ENCODE data around the gene FGFR2.

Gene FGFR2

DNA sequence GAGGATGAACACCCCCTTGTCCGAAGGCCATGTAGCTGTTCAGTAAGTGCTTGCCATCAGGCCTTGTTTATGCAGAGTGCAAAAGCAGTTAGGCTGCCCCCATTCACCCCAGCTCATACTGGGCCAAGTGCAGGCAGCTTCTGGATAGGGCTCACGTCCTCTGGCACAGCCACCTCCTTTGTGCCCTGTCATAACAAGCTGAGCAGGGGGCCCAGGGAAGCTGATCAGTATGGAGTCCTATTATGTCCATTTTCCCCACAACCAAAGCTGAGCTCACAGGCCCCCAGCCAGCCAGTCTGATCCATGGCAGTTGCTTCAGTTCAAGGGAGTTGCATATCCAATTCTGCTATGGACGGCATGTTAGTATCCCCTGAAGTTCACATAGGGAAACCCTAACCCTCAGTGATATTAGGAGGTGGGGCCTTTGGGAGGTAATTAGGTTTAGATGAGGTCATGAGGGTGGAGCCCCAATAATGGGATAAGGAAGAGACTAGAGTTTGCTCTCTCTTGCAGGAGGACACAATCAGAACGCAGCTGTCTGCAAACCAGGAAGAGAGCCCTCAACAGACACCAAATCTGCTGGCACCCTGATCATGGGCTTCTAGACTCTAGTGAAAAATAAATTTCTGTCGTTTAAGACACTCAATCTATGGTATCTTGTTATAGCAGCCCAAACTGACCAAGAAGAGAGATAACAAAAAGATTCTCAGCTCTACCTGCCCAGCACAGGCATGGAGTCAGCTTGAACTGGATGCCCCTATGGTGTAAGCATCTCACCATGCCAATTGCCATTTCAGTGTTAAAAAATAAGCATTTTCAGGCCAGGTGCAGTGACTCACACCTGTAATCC is 155.9 kb downstream of the FGFR2 start:
- no peak for DNase-seq

DNA sequence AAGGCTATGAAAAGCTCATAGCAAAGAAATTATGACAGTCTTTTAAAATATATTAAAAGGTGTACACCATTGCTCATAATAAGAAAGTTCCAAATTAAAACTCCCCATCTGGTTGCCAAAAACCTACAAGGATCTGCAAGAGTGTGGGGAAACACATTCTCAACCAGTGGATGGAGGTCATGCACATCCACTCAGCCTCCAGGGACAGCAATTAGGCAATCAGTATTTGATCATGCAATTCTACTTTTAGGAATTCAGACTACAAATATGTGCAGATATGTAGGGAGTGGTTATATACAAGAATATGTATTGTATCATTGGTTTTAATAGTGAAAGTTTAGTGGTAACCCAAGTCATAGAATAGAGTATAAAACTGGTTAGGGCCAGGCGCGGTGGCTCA is 157.8 kb downstream of the FGFR2 start:
- DNase-seq, result no peak

DNA sequence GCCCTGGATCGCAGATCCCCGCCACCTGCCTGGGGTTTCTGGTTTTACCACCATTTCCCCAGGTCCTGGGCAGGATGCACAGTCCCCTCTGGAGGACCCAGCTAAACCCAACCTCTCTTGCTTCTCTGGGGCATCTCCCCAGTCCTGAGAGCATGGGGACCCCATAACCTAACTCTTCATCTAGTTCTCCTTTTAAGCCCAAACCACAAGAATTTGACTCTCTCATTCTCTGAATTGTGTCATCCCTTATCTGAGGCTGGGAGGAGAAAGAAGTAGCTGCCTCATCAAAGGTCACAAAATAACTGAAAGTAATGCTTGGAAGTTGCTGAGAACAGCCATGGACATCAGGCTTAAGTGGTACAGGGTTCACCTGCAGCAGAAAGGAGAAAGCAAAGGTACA is 159.9 kb downstream of the FGFR2 start:
- DNase-seq, result no peak

DNA sequence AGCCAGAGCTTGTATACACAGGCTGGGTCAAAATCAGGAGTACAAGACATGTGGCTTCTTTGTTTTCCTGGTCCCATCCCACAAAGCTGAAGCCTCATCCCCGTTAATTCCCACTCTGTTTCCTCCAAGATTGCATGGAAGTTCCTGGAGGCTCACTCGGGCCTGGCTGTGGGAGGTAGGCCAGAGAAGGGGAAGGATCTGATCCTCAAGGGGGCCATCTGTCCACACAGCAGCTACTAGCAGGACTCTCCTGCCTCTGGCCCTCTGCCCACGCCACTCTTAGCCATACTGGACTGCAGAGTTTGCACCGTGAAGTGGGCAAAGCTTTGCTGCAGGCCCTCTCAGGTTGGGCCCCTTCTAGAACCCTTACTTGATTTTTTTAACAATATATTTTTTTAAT is 160.6 kb downstream of the FGFR2 start:
- DNase-seq, result no peak

DNA sequence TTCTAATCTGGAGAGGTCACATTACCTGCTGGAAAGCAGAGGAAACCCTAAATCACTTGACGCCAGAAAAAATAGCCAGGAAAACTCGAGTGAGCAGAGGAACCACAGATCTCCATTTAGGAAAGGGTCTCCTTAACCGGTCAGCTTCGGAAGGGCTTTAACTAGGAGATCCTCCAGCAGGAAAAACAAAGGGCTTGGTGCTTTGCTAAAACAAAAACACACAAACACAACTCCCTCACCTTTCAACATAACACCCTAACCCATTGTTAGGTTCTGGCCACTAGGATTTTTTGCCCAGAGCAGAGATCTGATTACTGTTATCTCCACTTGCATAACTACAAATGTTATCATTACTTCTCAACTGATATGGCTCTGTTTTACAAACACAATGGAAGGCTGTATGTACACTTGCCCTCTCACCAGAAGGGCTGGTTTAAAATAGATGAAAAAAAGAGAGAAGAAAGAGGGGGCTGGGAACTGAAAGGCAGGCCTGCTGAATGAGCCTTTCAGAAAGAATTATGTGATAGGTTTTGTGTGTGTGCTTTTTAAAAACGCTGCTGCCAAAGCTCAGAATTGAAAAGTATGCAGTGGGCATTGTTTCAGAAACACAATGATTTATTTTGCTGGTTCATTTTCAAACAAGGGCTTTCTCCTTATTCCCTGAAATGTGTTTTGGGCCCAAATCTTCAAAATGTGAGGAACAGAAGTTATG is 161.5 kb downstream of the FGFR2 start:
- DNase-seq, result no peak

DNA sequence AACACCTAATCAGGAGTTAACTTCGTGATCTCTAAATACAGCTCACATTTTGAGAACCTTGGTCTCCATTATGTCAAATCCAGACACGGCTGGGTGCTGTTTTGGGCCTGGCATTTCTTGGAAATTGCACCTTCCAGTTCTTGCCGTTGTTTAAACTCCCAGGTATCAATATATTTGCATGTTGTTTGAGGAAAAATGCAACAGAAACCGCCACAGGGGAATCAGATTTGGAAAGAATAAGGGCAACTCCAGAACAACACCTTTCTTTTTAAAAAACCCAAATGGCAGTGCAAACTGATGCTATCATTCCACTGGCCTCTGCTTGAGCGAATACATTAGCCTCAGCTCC is 162.0 kb downstream of the FGFR2 start:
- DNase-seq, result no peak

DNA sequence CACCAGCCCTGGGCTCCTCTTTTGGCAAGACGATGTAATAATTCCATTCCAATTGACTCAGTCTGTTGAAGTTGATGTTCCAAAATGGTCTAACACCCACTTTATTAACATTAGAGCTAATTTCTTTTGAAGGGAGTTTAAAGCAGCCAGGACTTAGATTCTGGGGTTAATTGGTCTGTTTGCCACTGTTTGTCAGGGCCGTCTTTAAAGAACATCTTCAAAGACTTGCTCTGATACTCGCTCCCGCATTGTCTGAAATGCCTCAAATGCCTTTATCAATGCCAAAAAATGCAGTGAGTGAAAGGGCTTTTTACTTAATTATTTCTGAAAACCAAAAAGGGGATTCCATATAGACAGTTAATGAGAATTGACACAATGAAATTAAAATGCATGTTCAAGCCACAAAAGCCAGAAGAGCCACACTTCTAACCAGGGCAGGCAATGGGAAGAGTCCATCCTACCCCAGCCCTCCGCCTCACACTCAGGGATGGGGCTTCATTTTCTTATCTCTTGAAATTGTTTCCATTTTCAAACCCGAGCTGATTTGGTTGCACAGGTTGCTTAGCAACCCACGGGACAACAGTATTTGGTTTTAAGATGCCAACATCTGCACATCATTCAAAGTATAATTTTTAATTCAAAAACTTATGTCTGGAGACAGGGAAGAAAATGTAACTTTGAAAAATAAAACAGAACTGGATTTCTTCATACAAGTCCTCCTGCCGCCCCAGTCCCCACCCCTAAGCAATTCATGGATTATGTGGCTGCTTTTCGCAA is 163.0 kb downstream of the FGFR2 start:
- no peak for DNase-seq

DNA sequence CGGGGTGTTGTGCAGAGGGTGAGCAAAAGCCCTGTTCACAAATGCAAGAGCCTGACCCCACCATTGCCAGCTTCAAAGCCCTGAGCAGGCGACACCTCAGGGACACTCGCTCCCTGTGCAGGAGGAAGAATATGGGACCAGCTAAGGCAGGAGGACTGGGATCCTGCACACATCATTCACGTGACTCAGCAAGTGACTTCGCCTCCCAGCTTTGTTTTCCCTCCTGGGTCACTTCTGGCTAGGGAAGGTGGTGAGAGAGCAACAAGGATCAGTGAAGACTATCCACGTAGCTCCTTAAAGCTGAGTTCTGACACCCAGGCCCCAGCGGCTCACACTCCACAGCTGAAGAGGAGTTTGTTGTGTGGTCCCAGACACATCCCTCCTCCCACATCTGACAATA is 164.3 kb downstream of the FGFR2 start:
- DNase-seq, result no peak

DNA sequence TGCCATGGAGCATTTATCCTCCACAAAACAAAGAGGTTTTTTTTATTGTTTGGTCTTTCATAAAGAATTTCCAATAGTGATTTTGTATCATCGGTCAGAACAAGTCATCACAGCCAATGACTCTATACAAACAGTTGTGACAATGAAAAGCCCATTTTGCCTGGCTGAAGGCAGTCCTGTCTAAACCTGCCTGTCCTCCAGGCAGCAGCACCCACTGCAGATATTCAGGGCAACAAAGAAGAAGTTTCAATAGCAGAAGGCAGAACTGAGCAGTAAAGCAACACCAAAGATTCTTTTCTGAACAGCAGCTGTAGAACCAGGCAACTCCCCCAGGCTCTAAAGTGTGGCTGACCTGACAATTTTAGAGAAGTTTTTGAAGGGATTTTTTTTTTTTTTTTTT is 169.4 kb downstream of the FGFR2 start:
- DNase-seq, result no peak
